ENCODE measurements around the gene ZNF276. TPM values are rescaled to one million over a fixed set of nuclear protein-coding genes. Genes with fewer than 3 reads are reported as not detected.

Gene ZNF276
- polyA plus RNA-seq, 1 donor (not counting 4 experiments of a cell fraction or from before 2014, with no cell fraction given): 11.3 TPM

GRCh38 chr16:89727406-89728120, 6.2 kb downstream of the ZNF276 start:
- FAIRE-seq (no peak), DNase-seq (ENCODE audit: low read depth, low spot score) (no peak)
- Histone ChIP-seq H3K36me3 (ENCODE audit: control insufficient read depth in 2 of 2, extremely low read depth in 1 of 2, insufficient read depth in 2 of 2, low read length in 2 of 2) (peaks cover 33 to 37% of the 10 kb centered on the region in 2 experiments), H3K4me2 (ENCODE audit: control insufficient read depth, extremely low read depth, insufficient read depth, low read depth, low read length) (no peak overlapping the region), H3K9me1 (ENCODE audit: control insufficient read depth, extremely low read depth, insufficient read depth, low read length) (no peaks in the 10 kb centered on the region), H3K9me3 (ENCODE audit: control insufficient read depth, low read depth, low read length) (no peaks in the 10 kb centered on the region), H3K27ac (ENCODE audit: control insufficient read depth, insufficient read depth, low read length) (no peak overlapping the region), H3K4me3 (ENCODE audit: control insufficient read depth in 2 of 3, extremely low read depth in 1 of 3, insufficient read depth in 2 of 3, low read depth in 1 of 3, low read length in 3 of 3) (no peak overlapping the region), H3K9ac (ENCODE audit: control insufficient read depth, extremely low read depth, insufficient read depth, low read length) (no peak overlapping the region), H4K20me1 (ENCODE audit: control insufficient read depth, extremely low read depth, insufficient read depth, low read length) (peaks cover 12% of the 10 kb centered on the region), H3K4me1 (ENCODE audit: control insufficient read depth, extremely low read depth, insufficient read depth, low read length) (peaks cover 15% of the 10 kb centered on the region), H3K79me2 (ENCODE audit: control insufficient read depth, insufficient read depth, low read length) (peaks cover 16% of the 10 kb centered on the region), H2AFZ (ENCODE audit: control insufficient read depth, low read length) (no peak overlapping the region), H3K27me3 (ENCODE audit: control insufficient read depth, extremely low read depth, insufficient read depth, low read length) (no peaks in the 10 kb centered on the region)
- dilution Hi-C loops (cut with MboI; ENCODE audit: extremely low pct_ligation_motif_present, low sequenced_read_pairs): no loop called here
- TF ChIP-seq CTCF (optimal IDR thresholded peaks at IDR 0.05 in 1 of 3, IDR thresholded peaks at IDR 0.05 in 1 of 3, conservative IDR thresholded peaks at IDR 0.05 in 1 of 3; ENCODE audit: extremely low read depth in 1 of 3, insufficient read depth in 2 of 3, low read length in 3 of 3): no peak
- no peak for TF ChIP-seq EZH2 (IDR thresholded peaks at IDR 0.05; ENCODE audit: low read length)

DNA sequence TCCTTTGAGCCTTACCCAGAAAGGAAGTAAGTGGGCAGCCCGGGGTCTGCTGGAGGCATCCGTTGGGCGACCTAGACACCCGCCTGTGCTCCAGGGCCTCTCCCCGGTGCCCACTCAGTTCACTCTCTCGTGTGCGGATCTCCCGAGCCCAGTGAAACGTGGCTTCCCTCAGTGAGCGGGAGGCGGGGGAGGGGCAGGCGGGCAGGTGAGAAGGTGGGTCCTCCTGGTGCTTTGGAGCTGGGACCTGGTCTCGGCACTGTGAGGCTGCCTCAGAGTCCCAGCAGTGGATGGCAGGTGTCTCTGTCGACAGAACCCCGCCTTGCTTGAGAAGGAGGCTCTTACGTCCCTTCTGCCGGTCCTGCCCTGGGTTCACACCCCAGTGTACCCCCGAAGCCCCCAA, 8.0 kb downstream of the ZNF276 start:
- Histone ChIP-seq H3K9me3 (ENCODE audit: control insufficient read depth, low read depth, low read length) (no peaks in the 10 kb centered on the region), H3K36me3 (ENCODE audit: control insufficient read depth in 2 of 2, extremely low read depth in 1 of 2, insufficient read depth in 2 of 2, low read length in 2 of 2) (peaks cover 39 to 45% of the 10 kb centered on the region in 2 experiments), H3K27ac (ENCODE audit: control insufficient read depth, insufficient read depth, low read length) (no peak overlapping the region), H3K79me2 (ENCODE audit: control insufficient read depth, insufficient read depth, low read length) (peaks cover 4% of the 10 kb centered on the region), H3K4me2 (ENCODE audit: control insufficient read depth, extremely low read depth, insufficient read depth, low read depth, low read length) (no peak overlapping the region), H3K27me3 (ENCODE audit: control insufficient read depth, extremely low read depth, insufficient read depth, low read length) (no peaks in the 10 kb centered on the region), H2AFZ (ENCODE audit: control insufficient read depth, low read length) (no peak overlapping the region), H3K4me1 (ENCODE audit: control insufficient read depth, extremely low read depth, insufficient read depth, low read length) (no peaks in the 10 kb centered on the region), H3K9me1 (ENCODE audit: control insufficient read depth, extremely low read depth, insufficient read depth, low read length) (no peaks in the 10 kb centered on the region), H3K4me3 (ENCODE audit: control insufficient read depth in 2 of 3, extremely low read depth in 1 of 3, insufficient read depth in 2 of 3, low read depth in 1 of 3, low read length in 3 of 3) (no peak overlapping the region), H4K20me1 (ENCODE audit: control insufficient read depth, extremely low read depth, insufficient read depth, low read length) (no peaks in the 10 kb centered on the region), H3K9ac (ENCODE audit: control insufficient read depth, extremely low read depth, insufficient read depth, low read length) (no peak overlapping the region)
- dilution Hi-C loops (cut with MboI; ENCODE audit: extremely low pct_ligation_motif_present, low sequenced_read_pairs): no loop called here
- DNase-seq (ENCODE audit: low read depth, low spot score) (no peak), FAIRE-seq (no peak)
- TF ChIP-seq EZH2 (IDR thresholded peaks at IDR 0.05; ENCODE audit: low read length) (no peak), CTCF (optimal IDR thresholded peaks at IDR 0.05 in 1 of 3, IDR thresholded peaks at IDR 0.05 in 1 of 3, conservative IDR thresholded peaks at IDR 0.05 in 1 of 3; ENCODE audit: extremely low read depth in 1 of 3, insufficient read depth in 2 of 3, low read length in 3 of 3) (no peak)
